GM13976 (cell line): Measurements from ENCODE around the gene C19orf81.
"Not testable (repeated sequence)": the region's sequence is repeated elsewhere in the genome, so short reads cannot be mapped to it uniquely, and the experiment has no call there.

ENCODE experiments used
- DNase-seq: peaks from one replicate; pipeline ENCODE4 v3.0.0; 2012; ENCODE audit warnings: low spot score
- CTCF ChIP-seq: IDR thresholded peaks from 2 replicates; pipeline ENCODE4 v1.5.1; 2012; ENCODE audit warnings: borderline replicate concordance, mild to moderate bottlenecking; ENCODE audit not compliant: insufficient read depth; ENCODE audit errors: extremely low read depth, missing control alignments, control extremely low read depth
- in situ Hi-C: fragments of 300-500 bp; cut with MboI; formaldehyde crosslinking; loops from one replicate; pipeline ENCODE4 v1.12.0; 2022; ENCODE audit warnings: low sequenced_read_pairs, mixed read lengths, inconsistent platforms; ENCODE audit not compliant: unreplicated experiment

Gene C19orf81

GRCh38 chr19:50607388-50607787 lies 41.9 kb upstream of the C19orf81 start:
- no peak for DNase-seq
- TF ChIP-seq CTCF, result no peak
- in situ Hi-C loops, result no loop called here

- DNase-seq, result peak; percentile 87
- in situ Hi-C loops, result no loop called here
These were observed 41.1 kb upstream of the C19orf81 start for GRCh38 chr19:50607874-50608785.

GRCh38 chr19:50612504-50613404 lies 36.5 kb upstream of the C19orf81 start:
- in situ Hi-C loops, result not testable (repeated sequence)

More at GRCh38 chr19:50607874-50608785, 41.1 kb upstream of the C19orf81 start:
- no peak for TF ChIP-seq CTCF

GRCh38 chr19:50618379-50618778 lies 30.9 kb upstream of the C19orf81 start:
- in situ Hi-C loops, DNase-seq: not testable (repeated sequence)

More at GRCh38 chr19:50612504-50613404, 36.5 kb upstream of the C19orf81 start:
- DNase-seq, result not testable (repeated sequence)

DNA sequence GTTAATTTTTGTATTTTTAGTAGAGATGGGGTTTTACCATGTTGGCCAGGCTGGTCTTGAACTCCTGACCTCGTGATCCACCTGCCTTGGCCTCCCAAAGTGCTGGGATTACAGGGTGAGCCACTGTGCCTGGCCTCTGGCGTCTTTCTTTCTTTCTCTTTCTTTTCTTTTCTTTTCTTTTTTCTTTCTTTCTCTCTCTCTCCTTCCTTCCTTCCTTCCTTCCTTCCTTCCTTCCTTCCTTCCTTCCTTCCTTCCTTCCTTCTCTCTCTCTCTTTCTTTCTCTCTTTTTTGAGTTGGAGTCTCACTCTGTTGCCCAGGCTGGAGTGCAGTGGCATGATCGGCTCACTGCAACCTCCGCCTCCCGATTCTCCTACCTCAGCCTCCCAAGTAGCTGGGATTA lies 30.1 kb upstream of the C19orf81 start:
- in situ Hi-C loops, DNase-seq: not testable (repeated sequence)

- DNase-seq, in situ Hi-C loops: not testable (repeated sequence)
These were observed 28.8 kb upstream of the C19orf81 start for GRCh38 chr19:50620394-50620906.

DNA sequence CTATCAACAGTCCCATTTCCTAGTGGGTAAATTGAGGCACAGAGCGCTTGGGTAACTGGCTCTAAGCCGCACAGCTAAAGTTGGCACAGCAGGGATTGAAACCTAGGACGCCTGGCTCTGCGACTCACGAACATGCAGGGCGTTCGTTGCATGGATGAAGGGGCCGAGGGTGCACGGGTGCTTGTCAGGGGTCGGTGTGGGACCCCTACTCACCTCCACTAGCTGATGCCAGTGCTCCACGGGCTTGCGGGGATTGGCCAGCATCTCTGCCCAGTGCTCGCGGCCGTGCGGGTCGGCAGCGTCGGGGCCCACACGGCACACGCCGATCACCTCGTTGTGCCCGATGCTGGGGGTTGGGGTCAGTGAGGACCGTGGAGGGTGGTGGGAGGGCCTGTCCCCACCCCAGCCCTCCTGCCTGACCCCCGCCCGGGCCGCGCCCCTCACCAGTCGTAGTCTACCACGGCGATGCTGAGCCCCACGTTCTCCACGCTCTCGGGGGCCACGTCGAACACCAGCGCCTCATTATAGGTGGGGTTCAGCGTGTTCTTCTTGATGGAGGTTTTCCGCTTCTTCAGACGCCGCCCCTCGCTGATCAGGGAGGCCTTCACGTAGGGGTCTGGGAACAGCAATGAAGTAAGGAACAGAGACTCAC lies 24.2 kb upstream of the C19orf81 start:
- in situ Hi-C loops, result no loop called here
- no peak for TF ChIP-seq CTCF
- peak; percentile 23 for DNase-seq

GRCh38 chr19:50626011-50626410 lies 23.2 kb upstream of the C19orf81 start:
- no peak for TF ChIP-seq CTCF
- in situ Hi-C loops, result no loop called here
- DNase-seq, result no peak
